SK-N-SH treated with all-trans-retinoic acid at 6 μM for 48 hours (cell line): ENCODE results near the gene NOTCH3.

ENCODE experiments used
- ATAC-seq: fragments of 200-7000 bp; cut with Tn5 transposase; 3 replicates; pipeline ENCODE4 v1.9.1; 2020; ENCODE audit warnings: mild to moderate bottlenecking, moderate library complexity
- BACH2 ChIP-seq: fragments of 250-450 bp; sonication (Bioruptor Pico); IDR thresholded peaks from 2 replicates; pipeline ENCODE4 v1.9.0; 2021; ENCODE audit warnings: mild to moderate bottlenecking, borderline replicate concordance
- CSDC2 ChIP-seq: fragments of 250-450 bp; sonication (Bioruptor Pico); IDR thresholded peaks from 2 replicates; pipeline ENCODE4 v1.5.0; 2020; ENCODE audit warnings: mild to moderate bottlenecking, moderate library complexity
- ESRRG ChIP-seq: fragments of 250-450 bp; sonication (Bioruptor Pico); IDR thresholded peaks from 2 replicates; pipeline ENCODE4 v1.6.1; 2021; ENCODE audit warnings: mild to moderate bottlenecking
- OSR1 ChIP-seq: fragments of 250-450 bp; sonication (Bioruptor Pico); IDR thresholded peaks from 2 replicates; pipeline ENCODE4 v1.8.0; 2022; ENCODE audit warnings: moderate library complexity, mild to moderate bottlenecking, inconsistent platforms
- PPARA ChIP-seq: fragments of 250-450 bp; sonication (Bioruptor Pico); IDR thresholded peaks from 2 replicates; pipeline ENCODE4 v1.5.0; 2020; ENCODE audit warnings: mild to moderate bottlenecking, borderline replicate concordance
- RARB ChIP-seq: fragments of 250-450 bp; sonication (Bioruptor Pico); IDR thresholded peaks from 2 replicates; pipeline ENCODE4 v1.8.0; 2021; ENCODE audit warnings: mild to moderate bottlenecking, moderate library complexity
- TCF4 ChIP-seq: fragments of 250-450 bp; sonication (Bioruptor Pico); IDR thresholded peaks from 2 replicates; pipeline ENCODE4 v1.8.0; 2021; ENCODE audit warnings: mild to moderate bottlenecking, moderate library complexity, borderline replicate concordance
- TOX ChIP-seq: fragments of 250-450 bp; sonication (Bioruptor Pico); IDR thresholded peaks from 2 replicates; pipeline ENCODE4 v1.8.0; 2021; ENCODE audit warnings: mild to moderate bottlenecking, moderate library complexity, borderline replicate concordance
- ZC3H10 ChIP-seq: fragments of 250-450 bp; sonication (Bioruptor Pico); IDR thresholded peaks from 2 replicates; pipeline ENCODE4 v1.5.1; 2021; ENCODE audit warnings: mild to moderate bottlenecking, moderate library complexity
- ZFP3 ChIP-seq: fragments of 250-450 bp; sonication (Bioruptor Pico); IDR thresholded peaks from 2 replicates; pipeline ENCODE4 v1.5.0; 2020; ENCODE audit warnings: mild to moderate bottlenecking, moderate library complexity
- ZFP30 ChIP-seq: fragments of 450-650 bp; formaldehyde crosslinking; IDR thresholded peaks from 2 replicates; pipeline ENCODE4 v1.5.0; 2022; ENCODE audit warnings: mild to moderate bottlenecking, moderate library complexity
- ZNF565 ChIP-seq: fragments of 450-650 bp; formaldehyde crosslinking; conservative IDR thresholded peaks from 2 replicates; pipeline ENCODE4 v1.5.0; 2020; ENCODE audit warnings: low read depth, mild to moderate bottlenecking, moderate library complexity
- ZNF70 ChIP-seq: fragments of 450-650 bp; formaldehyde crosslinking; IDR thresholded peaks from 2 replicates; pipeline ENCODE4 v1.5.0; 2020; ENCODE audit warnings: mild to moderate bottlenecking, moderate library complexity
- ZNF8 ChIP-seq: fragments of 450-650 bp; formaldehyde crosslinking; IDR thresholded peaks from 2 replicates; pipeline ENCODE4 v1.5.0; 2020; ENCODE audit warnings: mild to moderate bottlenecking, moderate library complexity
- TF ChIP-seq, protein P1 (sequence below): fragments of 250-450 bp; sonication (Bioruptor Pico); IDR thresholded peaks from 2 replicates; pipeline ENCODE4 v1.8.0; 2021; ENCODE audit warnings: low read depth, mild to moderate bottlenecking, moderate library complexity, borderline replicate concordance
- TF ChIP-seq, protein P2 (sequence below): fragments of 250-450 bp; sonication (Bioruptor Pico); IDR thresholded peaks from 2 replicates; pipeline ENCODE4 v1.5.1; 2020; ENCODE audit warnings: low read depth, mild to moderate bottlenecking, moderate library complexity
- TF ChIP-seq, protein P3 (sequence below): fragments of 250-450 bp; sonication (Bioruptor Pico); IDR thresholded peaks from 2 replicates; pipeline ENCODE4 v1.8.0; 2020; ENCODE audit warnings: mild to moderate bottlenecking, moderate library complexity, borderline replicate concordance
- TF ChIP-seq, protein P4 (sequence below): fragments of 250-450 bp; sonication (Bioruptor Pico); IDR thresholded peaks from 2 replicates; pipeline ENCODE4 v1.5.0; 2020; ENCODE audit warnings: mild to moderate bottlenecking, moderate library complexity
- TF ChIP-seq, protein P5 (sequence below): fragments of 250-450 bp; sonication (Bioruptor Pico); IDR thresholded peaks from 2 replicates; pipeline ENCODE4 v1.5.1; 2021; ENCODE audit warnings: mild to moderate bottlenecking, moderate library complexity

The NOTCH3 gene

DNA sequence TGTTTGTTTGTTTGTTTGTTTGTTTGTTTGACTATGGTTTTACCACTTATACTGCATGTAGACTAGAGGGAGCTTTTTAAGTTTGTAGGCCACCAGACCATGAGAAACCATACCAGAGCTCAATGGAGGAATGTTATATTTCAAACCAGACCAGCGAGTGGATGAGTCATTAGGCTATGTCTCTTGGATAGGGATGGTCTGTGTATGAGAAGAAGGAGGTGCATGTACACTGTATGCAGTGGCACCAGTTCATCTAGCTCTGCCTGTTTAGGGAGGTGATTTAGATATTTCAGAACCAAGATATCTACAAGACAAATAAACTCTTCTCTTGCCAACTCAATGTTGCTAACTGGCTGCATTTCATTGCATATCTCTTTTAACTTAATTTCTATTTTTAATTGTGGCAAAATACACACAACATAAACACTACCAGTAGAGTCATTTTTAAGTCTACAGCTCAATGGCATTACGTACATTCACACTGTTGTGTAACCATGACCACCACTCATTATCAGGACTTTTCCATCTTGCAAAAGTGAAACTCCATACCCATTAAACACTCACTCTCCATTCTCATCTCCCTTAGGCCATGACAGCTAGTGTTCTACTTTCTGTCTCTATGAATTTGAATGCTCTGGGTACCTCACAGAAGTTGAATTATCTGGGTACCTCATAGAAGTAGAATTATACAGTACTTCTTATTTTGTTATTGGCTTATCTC lies 64.4 kb downstream of the NOTCH3 start (continued):
- TF ChIP-seq, protein P1, sequence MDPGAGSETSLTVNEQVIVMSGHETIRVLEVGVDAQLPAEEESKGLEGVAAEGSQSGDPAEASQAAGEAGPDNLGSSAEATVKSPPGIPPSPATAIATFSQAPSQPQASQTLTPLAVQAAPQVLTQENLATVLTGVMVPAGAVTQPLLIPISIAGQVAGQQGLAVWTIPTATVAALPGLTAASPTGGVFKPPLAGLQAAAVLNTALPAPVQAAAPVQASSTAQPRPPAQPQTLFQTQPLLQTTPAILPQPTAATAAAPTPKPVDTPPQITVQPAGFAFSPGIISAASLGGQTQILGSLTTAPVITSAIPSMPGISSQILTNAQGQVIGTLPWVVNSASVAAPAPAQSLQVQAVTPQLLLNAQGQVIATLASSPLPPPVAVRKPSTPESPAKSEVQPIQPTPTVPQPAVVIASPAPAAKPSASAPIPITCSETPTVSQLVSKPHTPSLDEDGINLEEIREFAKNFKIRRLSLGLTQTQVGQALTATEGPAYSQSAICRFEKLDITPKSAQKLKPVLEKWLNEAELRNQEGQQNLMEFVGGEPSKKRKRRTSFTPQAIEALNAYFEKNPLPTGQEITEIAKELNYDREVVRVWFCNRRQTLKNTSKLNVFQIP (CRISPR knock-in tag), result no peak
- TF ChIP-seq PPARA (CRISPR knock-in tag) (no peak), ZNF70 (CRISPR knock-in tag) (no peak)

DNA sequence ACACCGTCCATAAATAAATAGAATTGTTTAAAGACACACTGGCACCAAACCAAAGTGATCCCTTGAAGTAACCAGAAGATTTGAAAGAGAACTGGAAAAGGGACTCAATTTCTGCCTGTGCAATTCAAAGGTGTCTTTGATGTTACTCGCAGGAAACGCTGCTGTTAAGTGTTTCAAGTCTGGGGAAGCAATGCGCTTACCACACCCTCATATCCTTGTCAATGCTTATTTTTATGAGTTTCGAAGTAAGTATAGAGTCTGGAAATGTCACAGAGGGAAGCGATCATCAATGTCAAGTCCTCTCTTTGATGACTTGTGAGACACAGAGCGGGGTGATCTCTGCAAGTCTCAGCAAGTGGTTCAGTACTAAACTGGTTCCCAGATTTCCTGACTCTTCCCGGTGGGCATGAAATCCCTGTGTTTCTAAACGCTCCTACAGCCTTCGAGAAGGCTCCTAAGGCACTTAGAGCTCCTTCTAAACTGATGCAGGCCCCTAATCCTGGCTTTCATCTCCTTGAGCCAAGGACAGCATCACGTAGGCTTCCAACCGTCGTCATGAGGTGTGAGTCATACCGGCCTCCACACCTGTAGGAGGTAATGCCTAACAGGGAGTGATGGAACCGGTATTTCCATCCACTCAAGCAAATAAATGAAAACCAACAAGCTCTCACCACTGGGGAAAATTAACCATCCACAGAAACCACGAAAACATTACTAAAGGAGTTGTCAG lies 70.8 kb downstream of the NOTCH3 start:
- no peak for ATAC-seq
- no peak for TF ChIP-seq ZNF70 (CRISPR knock-in tag)
- TF ChIP-seq ZNF565 (CRISPR knock-in tag), result no peak
- TF ChIP-seq, protein P2, sequence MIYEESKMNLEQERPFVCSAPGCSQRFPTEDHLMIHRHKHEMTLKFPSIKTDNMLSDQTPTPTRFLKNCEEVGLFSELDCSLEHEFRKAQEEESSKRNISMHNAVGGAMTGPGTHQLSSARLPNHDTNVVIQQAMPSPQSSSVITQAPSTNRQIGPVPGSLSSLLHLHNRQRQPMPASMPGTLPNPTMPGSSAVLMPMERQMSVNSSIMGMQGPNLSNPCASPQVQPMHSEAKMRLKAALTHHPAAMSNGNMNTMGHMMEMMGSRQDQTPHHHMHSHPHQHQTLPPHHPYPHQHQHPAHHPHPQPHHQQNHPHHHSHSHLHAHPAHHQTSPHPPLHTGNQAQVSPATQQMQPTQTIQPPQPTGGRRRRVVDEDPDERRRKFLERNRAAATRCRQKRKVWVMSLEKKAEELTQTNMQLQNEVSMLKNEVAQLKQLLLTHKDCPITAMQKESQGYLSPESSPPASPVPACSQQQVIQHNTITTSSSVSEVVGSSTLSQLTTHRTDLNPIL (CRISPR knock-in tag), result no peak
- TF ChIP-seq BACH2 (CRISPR knock-in tag), result no peak
- no peak for TF ChIP-seq ESRRG (CRISPR knock-in tag)
- no peak for TF ChIP-seq OSR1 (CRISPR knock-in tag)
- TF ChIP-seq PPARA (CRISPR knock-in tag), result no peak
- TF ChIP-seq ZC3H10 (CRISPR knock-in tag), result no peak
- TF ChIP-seq, protein P3, sequence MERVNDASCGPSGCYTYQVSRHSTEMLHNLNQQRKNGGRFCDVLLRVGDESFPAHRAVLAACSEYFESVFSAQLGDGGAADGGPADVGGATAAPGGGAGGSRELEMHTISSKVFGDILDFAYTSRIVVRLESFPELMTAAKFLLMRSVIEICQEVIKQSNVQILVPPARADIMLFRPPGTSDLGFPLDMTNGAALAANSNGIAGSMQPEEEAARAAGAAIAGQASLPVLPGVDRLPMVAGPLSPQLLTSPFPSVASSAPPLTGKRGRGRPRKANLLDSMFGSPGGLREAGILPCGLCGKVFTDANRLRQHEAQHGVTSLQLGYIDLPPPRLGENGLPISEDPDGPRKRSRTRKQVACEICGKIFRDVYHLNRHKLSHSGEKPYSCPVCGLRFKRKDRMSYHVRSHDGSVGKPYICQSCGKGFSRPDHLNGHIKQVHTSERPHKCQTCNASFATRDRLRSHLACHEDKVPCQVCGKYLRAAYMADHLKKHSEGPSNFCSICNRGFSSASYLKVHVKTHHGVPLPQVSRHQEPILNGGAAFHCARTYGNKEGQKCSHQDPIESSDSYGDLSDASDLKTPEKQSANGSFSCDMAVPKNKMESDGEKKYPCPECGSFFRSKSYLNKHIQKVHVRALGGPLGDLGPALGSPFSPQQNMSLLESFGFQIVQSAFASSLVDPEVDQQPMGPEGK (CRISPR knock-in tag), result no peak
- TF ChIP-seq TCF4 (CRISPR knock-in tag), result no peak
- TF ChIP-seq ZFP3, result no peak
- TF ChIP-seq CSDC2, result no peak
- TF ChIP-seq, protein P1 (CRISPR knock-in tag), result no peak

DNA sequence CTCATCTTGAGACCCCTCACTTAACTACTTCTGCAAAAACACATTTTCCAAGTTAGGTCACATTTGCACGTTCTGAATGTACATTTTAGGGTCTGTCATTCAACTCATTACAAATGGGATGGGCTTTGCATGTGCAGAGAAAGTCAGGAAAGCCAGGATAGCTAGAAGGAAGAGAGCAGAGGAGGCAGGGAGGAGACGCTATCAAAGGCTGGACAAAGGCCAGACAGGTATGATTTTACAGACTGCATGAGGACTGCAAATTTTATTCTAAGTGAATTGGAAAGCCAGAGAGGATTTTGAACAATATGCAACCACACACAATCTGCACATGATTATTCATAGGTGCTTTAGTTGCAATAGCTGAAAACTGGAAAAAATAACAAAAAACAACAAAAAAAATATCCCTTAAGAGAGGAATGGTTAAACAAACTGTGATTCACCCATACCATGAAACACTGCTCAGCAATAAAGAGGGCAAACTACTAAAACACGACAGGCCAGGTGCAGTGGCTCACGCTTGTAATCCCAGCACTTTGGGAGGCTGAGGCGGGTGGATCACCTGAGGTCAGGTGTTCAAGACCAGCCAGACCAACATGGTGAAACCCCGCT lies 72.5 kb downstream of the NOTCH3 start:
- TF ChIP-seq PPARA (CRISPR knock-in tag), result no peak
- TF ChIP-seq RARB (CRISPR knock-in tag), result no peak
- ATAC-seq, result no peak

DNA sequence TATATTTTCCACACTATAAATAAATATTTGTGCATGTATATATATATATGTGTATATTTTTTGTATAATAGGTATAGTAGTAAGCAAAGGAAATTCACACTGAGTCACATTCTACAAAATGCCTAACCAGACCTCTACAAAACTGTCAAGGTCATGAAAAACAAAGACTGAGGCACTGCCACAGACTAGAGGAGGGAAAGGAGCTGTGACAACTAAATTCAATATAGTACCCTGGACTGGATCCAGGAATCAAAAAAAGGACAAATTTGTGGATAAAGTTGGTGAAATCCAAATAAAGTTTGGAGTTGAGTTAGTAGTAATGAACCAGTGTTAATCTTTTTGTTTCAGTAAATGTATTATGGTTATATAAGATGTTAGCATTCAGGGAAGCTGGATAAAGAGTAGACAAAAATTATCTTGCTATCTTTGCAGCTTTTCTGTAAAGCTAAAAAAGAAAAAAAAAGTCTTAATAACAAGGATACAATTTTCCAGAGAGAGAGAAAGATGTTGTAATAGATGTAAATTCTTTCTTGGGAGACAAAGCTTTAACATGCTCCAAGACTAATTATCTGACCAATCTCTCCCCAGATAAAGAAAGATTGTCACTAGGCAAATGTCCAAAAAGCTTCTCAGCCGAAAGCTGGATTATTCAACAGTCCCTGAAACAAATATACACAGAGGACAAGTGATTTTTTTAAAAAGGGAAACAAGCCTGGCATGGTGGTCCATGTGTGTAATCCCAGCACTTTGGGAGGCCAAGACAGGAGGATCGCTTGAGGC lies 74.5 kb downstream of the NOTCH3 start:
- no peak for ATAC-seq
- TF ChIP-seq TOX (no peak), ZFP30 (CRISPR knock-in tag) (no peak), RARB (CRISPR knock-in tag) (no peak), OSR1 (CRISPR knock-in tag) (no peak), TCF4 (CRISPR knock-in tag) (no peak), ZNF8 (no peak)
- TF ChIP-seq, protein P4, sequence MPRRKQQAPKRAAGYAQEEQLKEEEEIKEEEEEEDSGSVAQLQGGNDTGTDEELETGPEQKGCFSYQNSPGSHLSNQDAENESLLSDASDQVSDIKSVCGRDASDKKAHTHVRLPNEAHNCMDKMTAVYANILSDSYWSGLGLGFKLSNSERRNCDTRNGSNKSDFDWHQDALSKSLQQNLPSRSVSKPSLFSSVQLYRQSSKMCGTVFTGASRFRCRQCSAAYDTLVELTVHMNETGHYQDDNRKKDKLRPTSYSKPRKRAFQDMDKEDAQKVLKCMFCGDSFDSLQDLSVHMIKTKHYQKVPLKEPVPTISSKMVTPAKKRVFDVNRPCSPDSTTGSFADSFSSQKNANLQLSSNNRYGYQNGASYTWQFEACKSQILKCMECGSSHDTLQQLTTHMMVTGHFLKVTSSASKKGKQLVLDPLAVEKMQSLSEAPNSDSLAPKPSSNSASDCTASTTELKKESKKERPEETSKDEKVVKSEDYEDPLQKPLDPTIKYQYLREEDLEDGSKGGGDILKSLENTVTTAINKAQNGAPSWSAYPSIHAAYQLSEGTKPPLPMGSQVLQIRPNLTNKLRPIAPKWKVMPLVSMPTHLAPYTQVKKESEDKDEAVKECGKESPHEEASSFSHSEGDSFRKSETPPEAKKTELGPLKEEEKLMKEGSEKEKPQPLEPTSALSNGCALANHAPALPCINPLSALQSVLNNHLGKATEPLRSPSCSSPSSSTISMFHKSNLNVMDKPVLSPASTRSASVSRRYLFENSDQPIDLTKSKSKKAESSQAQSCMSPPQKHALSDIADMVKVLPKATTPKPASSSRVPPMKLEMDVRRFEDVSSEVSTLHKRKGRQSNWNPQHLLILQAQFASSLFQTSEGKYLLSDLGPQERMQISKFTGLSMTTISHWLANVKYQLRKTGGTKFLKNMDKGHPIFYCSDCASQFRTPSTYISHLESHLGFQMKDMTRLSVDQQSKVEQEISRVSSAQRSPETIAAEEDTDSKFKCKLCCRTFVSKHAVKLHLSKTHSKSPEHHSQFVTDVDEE, result no peak
- TF ChIP-seq, protein P2 (CRISPR knock-in tag), result no peak
- TF ChIP-seq, protein P5, sequence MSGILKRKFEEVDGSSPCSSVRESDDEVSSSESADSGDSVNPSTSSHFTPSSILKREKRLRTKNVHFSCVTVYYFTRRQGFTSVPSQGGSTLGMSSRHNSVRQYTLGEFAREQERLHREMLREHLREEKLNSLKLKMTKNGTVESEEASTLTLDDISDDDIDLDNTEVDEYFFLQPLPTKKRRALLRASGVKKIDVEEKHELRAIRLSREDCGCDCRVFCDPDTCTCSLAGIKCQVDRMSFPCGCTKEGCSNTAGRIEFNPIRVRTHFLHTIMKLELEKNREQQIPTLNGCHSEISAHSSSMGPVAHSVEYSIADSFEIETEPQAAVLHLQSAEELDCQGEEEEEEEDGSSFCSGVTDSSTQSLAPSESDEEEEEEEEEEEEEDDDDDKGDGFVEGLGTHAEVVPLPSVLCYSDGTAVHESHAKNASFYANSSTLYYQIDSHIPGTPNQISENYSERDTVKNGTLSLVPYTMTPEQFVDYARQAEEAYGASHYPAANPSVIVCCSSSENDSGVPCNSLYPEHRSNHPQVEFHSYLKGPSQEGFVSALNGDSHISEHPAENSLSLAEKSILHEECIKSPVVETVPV, result no peak
